Liver (tissue), 9 donors: ENCODE results near the gene SPHKAP. TPM values are rescaled to one million over a fixed set of nuclear protein-coding genes. Genes with fewer than 3 reads are reported as not detected.

ENCODE experiments used
- DNase-seq: peaks from one replicate; pipeline ENCODE4 v3.0.0-alpha.2; 2017; ENCODE audit warnings: low spot score
- H3K27ac ChIP-seq, 2 donors: one replicate each; pipeline ENCODE4 v1.7.0; 2013; ENCODE audit warnings: inconsistent platforms in 2 of 2, low read length in 2 of 2, control low read depth in 1 of 2, low read depth in 1 of 2, mild to moderate bottlenecking in 1 of 2
- H3K27me3 ChIP-seq, 4 donors: one replicate each; pipeline versions ENCODE4 v1.6.1 to v1.7.0; 2013; ENCODE audit warnings: low read length in 3 of 4, inconsistent platforms in 1 of 4, mild to moderate bottlenecking in 1 of 4, moderate library complexity in 1 of 4; ENCODE audit not compliant: control insufficient read depth in 4 of 4, insufficient read depth in 4 of 4
- H3K36me3 ChIP-seq, 4 donors: one replicate each; pipeline versions ENCODE4 v1.6.1 to v1.7.0; 2013; ENCODE audit warnings: low read length in 3 of 4, mild to moderate bottlenecking in 3 of 4, low read depth in 1 of 4, moderate library complexity in 1 of 4; ENCODE audit not compliant: control insufficient read depth in 4 of 4, insufficient read depth in 3 of 4
- H3K4me1 ChIP-seq, 4 donors: one replicate each; pipeline versions ENCODE4 v1.6.1 to v1.7.0; 2013; ENCODE audit warnings: low read length in 3 of 4, mild to moderate bottlenecking in 3 of 4, moderate library complexity in 1 of 4; ENCODE audit not compliant: control insufficient read depth in 4 of 4, insufficient read depth in 4 of 4
- H3K4me3 ChIP-seq, 3 donors: one replicate each; pipeline versions ENCODE4 v1.6.1 to v1.7.0; 2013; ENCODE audit warnings: low read length in 3 of 3, control low read depth in 1 of 3, low read depth in 1 of 3, mild to moderate bottlenecking in 1 of 3
- H3K9ac ChIP-seq, 2 donors: one replicate each; pipeline ENCODE4 v1.7.0; 2013; ENCODE audit warnings: low read length in 2 of 2, mild to moderate bottlenecking in 2 of 2, moderate library complexity in 2 of 2, control low read depth in 1 of 2, low read depth in 1 of 2
- H3K9me3 ChIP-seq, 4 donors: one replicate each; pipeline versions ENCODE4 v1.6.1 to v1.7.0; 2013; ENCODE audit warnings: low read length in 3 of 4; ENCODE audit not compliant: control insufficient read depth in 4 of 4
- CTCF ChIP-seq: fragments of 150-350 bp; IDR thresholded peaks from 2 replicates; pipeline ENCODE4 v1.5.1; 2017; ENCODE audit warnings: improper control_type of control experiment, low read depth, low read length; ENCODE audit not compliant: missing input control
- FOXA1 ChIP-seq: IDR thresholded peaks from 2 replicates; pipeline ENCODE4 v1.6.1; 2016; ENCODE audit warnings: antibody characterized with exemption
- FOXA2 ChIP-seq: IDR thresholded peaks from 2 replicates; pipeline ENCODE4 v1.6.1; 2016; ENCODE audit warnings: antibody characterized with exemption
- HNF4A ChIP-seq, 2 donors: conservative IDR thresholded peaks; 2 replicates each; pipeline ENCODE4 v1.6.1; 2016; ENCODE audit warnings: antibody characterized with exemption in 2 of 2, mild to moderate bottlenecking in 2 of 2
- HNF4G ChIP-seq: IDR thresholded peaks from 2 replicates; pipeline ENCODE4 v1.6.1; 2016; ENCODE audit warnings: antibody characterized with exemption
- JUND ChIP-seq, 2 donors: IDR thresholded peaks; 2 replicates each; pipeline ENCODE4 v1.6.1; 2016; ENCODE audit warnings: antibody characterized with exemption in 2 of 2
- MAX ChIP-seq: IDR thresholded peaks from 2 replicates; pipeline ENCODE4 v1.6.1; 2016; ENCODE audit warnings: antibody characterized with exemption
- NR2F2 ChIP-seq: IDR thresholded peaks from 2 replicates; pipeline ENCODE4 v1.6.1; 2016; ENCODE audit warnings: antibody characterized with exemption
- RAD21 ChIP-seq, 2 donors: IDR thresholded peaks; 2 replicates each; pipeline ENCODE4 v1.6.1; 2016; ENCODE audit warnings: antibody characterized with exemption in 2 of 2, mild to moderate bottlenecking in 2 of 2
- REST ChIP-seq: IDR thresholded peaks from 2 replicates; pipeline ENCODE4 v1.6.1; 2016; ENCODE audit warnings: antibody characterized with exemption, mild to moderate bottlenecking
- SP1 ChIP-seq: IDR thresholded peaks from 2 replicates; pipeline ENCODE4 v1.6.1; 2018; ENCODE audit warnings: antibody characterized with exemption, mild to moderate bottlenecking
- YY1 ChIP-seq: IDR thresholded peaks from 2 replicates; pipeline ENCODE4 v1.6.1; 2016; ENCODE audit warnings: antibody characterized with exemption, mild to moderate bottlenecking
- WGBS: extraction: QIAGEN DNeasy Blood & Tissue Kit; methylation state at CpG from one replicate; pipeline ENCODE4 v1.1.7; 2013; 5-methylcytosine and 5-hydroxymethylcytosine counted together
- polyA plus RNA-seq, 2 donors: library from polyadenylated mRNA; stranded (reverse) in 1 of 2; unstranded in 1 of 2; fragments of 200-250 nt in 1 of 2; fragments of >200 nt in 1 of 2; fragmentation: Nextera tagmentation in 1 of 2; extraction: Ambion mirVana in 1 of 2; gene quantifications; one replicate each; pipeline versions ENCODE4 v1.2.1 to v1.2.3, GENCODE V29; 2013 to 2015
- total RNA-seq, 2 donors: library from RNA; depleted of rRNA; stranded (reverse); fragments of >200 nt; gene quantifications; one replicate each; pipeline ENCODE4 v1.2.3, GENCODE V29; 2014
- donor health status: healthy.
- donor health status: healthy.
- donor health status: healthy.
- donor health status: healthy.
- donor health status: healthy.

Gene SPHKAP
- total and polyA plus RNA-seq, 4 donors = not detected

- Histone ChIP-seq H3K4me1 (no peaks in the 10 kb centered on the region), H3K4me3 (no peak overlapping the region), H3K9me3 (no peaks in the 10 kb centered on the region), H3K27me3 (no peaks in the 10 kb centered on the region), H3K36me3 (no peaks in the 10 kb centered on the region), H3K27ac (no peak overlapping the region), H3K9ac (no peak overlapping the region)
- TF ChIP-seq JUND (IDR thresholded peaks at IDR 0.05) (no peak), RAD21 (IDR thresholded peaks at IDR 0.05) (peak; percentile 78 to 83), CTCF (peak; percentile 48), MAX (no peak), SP1 (no peak)
- 20% methylated on average over 5 of the region's 5 CpGs for WGBS
- DNase-seq = no peak
Measured at GRCh38 chr2:228048838-228049490, 132.5 kb downstream of the SPHKAP start.

GRCh38 chr2:228040995-228041394 is 140.5 kb downstream of the SPHKAP start:
- H3K36me3 ChIP-seq = no peaks in the 10 kb centered on the region
- H3K27me3 ChIP-seq = no peaks in the 10 kb centered on the region
- no peaks in the 10 kb centered on the region for H3K9me3 ChIP-seq
- TF ChIP-seq NR2F2 (no peak), CTCF (no peak), SP1 (no peak), FOXA2 (no peak), HNF4A (conservative IDR thresholded peaks at IDR 0.05) (no peak), RAD21 (IDR thresholded peaks at IDR 0.05) (no peak), FOXA1 (no peak), HNF4G (no peak), YY1 (no peak)
- DNase-seq = no peak
- no peak overlapping the region for H3K4me3 ChIP-seq
- no peak overlapping the region for H3K9ac ChIP-seq
- H3K4me1 ChIP-seq = no peaks in the 10 kb centered on the region
- WGBS = 93% methylated on average over 2 of the region's 2 CpGs
- no peak overlapping the region for H3K27ac ChIP-seq

- 63% methylated on average over 5 of the region's 5 CpGs for WGBS
- DNase-seq = no peak
- no peak overlapping the region for H3K27ac ChIP-seq
Measured at GRCh38 chr2:228039752-228040534, 141.5 kb downstream of the SPHKAP start.

More at GRCh38 chr2:228039752-228040534, 141.5 kb downstream of the SPHKAP start:
- Histone ChIP-seq H3K27me3 (no peaks in the 10 kb centered on the region), H3K4me1 (no peaks in the 10 kb centered on the region), H3K4me3 (no peak overlapping the region), H3K9me3 (no peaks in the 10 kb centered on the region), H3K36me3 (no peaks in the 10 kb centered on the region), H3K9ac (no peak overlapping the region)
- TF ChIP-seq CTCF (peak; percentile 50), RAD21 (IDR thresholded peaks at IDR 0.05) (peak; percentile 60 to 69), YY1 (no peak), REST (peak; percentile 40)
